ENCODE data around the gene TMEM120B.
"Not testable (repeated sequence)": the region's sequence is repeated elsewhere in the genome, so short reads cannot be mapped to it uniquely, and the experiment has no call there.

Gene TMEM120B

DNA sequence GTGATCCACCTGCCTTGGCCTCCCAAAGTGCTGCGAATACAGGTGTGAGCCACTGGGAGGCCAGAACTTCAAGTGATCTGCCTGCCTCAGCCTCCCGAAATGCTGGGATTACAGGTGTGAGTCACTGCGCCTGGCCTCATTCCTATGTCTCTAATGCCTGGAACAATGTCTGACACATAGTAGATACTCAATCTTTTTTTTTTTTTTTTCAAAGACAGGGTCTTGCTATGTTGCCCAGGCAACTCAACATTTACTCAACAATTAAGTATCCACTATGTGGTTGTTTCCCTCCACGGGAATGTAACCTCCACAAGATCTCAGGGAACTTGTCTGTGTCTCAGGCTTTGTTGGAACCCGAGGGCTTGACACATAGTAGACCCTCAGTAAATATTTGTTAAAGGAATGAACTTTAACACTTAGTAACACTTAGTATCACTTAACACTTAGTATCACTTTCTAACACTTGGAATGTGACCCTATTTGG lies 3.0 kb upstream of the TMEM120B start:
- DNase-seq, result no peak

GRCh38 chr12:121711361-121712189 lies 977 bp upstream of the TMEM120B start:
- DNase-seq, result no peak

DNA sequence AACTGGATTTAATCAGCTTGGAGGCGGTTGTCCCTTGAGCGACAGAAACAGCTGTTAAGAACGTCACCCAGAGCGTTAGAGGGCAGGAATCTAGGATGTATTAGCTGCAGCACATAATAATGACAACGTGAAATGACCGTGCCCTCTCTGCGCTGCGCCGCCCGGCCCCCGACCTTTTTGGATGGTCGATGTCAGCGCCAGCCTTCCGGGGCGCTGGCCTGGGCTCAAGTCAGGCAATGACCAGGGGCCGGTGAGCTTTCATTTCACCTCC lies 427 bp upstream of the TMEM120B start:
- DNase-seq, result no peak

GRCh38 chr12:121713257-121713777 lies 765 bp downstream of the TMEM120B start:
- DNase-seq, result no peak

DNA sequence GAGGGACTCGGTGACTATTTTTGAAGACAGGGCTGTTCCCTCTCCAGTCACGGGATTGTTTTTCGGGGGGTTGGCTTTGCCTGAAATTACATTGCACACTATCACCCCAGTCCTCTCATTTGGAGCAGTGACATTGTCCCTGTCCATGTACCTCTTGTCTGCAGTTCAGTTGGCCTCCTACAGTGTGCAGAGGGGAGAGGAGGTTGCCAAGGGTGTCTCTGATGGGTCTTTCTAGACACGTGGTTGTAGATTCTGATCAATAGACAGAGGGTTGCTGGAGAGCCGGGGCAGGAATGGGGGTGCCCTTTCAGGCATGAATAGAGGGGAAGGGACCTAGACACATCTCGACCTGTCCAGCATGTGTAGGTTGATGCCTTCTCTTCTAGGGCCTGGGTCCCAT lies 1.2 kb downstream of the TMEM120B start:
- no peak for DNase-seq

DNA sequence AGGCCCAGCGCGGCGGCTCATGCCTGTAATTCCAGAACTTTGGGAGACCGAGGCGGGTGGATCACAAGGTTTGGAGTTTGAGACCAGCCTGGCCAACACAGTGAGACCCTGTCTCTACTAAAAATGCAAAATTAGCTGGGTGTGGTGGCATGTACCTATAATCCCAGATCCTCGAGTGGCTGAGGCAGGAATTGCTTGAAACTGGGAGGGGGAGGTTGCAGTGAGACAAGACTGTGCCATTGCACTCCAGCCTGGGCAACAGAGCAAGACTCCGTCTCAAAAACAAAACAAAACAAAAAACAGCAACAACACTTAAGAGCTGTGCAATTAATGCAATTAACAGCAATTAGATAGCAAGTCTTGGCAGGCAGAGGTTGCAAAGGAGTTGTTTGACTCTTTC lies 2.5 kb downstream of the TMEM120B start:
- DNase-seq, result not testable (repeated sequence)

DNA sequence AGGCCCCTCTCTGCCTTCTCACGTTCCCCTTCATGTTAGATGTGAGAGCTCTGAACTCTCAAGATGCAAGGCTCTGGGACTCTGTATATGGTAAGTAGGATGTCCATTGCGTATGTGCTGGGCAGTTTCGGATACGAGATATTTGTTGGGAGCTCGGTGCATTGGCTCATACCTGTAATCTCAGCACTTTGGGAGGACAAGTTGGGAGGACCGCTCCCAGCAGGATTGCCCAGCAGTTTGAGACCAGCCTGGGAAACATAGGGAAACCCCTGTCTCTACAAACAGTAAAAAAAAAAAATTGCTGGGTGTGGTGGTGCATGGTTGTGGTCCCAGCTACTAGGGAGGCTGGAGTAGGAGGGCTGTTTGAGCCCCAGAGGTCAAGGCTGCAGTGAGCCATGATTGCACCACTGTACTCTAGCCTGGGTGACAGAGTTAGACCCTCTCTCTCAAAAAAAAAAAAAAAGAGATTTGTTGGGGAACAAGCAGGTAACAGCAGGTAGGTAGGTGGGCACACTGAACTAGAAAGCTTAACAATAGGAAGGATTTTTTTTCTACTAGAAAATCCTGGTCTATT lies 3.4 kb downstream of the TMEM120B start:
- DNase-seq, result no peak

GRCh38 chr12:121717041-121717699 lies 4.6 kb downstream of the TMEM120B start:
- no peak for DNase-seq

DNA sequence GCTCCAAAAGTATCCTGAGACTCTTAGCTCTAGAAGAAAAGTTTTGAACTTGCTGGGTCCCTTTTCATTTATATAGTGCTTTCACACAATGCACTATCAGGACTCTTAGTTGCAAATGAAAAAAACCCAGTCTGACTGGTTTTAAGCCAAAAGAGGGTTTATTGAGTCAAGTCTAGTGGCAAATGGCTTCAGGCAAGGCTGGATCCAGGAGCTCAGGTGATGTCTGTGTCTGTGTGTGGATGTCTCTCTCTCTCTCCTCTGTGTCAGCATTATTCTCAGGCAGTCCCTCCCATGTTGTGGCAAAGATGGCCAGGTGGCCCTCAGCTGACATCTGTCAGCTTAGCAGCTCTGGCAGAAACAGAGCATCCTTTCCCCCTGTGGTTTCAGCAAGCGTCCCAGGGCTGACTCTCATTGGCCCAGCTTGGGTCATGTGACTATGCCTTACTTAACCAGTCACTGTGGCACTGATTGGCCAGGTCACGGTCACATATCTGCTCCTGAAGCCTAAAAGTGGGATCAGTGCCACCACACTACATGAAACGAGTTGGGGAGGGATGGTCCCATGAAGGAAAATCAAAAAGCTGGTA lies 6.2 kb downstream of the TMEM120B start:
- DNase-seq, result no peak

GRCh38 chr12:121719926-121720414 lies 7.4 kb downstream of the TMEM120B start:
- no peak for DNase-seq

- DNase-seq, result no peak
Measured at GRCh38 chr12:121720762-121721161, 8.2 kb downstream of the TMEM120B start.

- DNase-seq, result no peak
Measured at GRCh38 chr12:121722511-121722910, 10.0 kb downstream of the TMEM120B start.

- no peak for DNase-seq
Measured at GRCh38 chr12:121723200-121723599, 10.6 kb downstream of the TMEM120B start.

- DNase-seq, result no peak
Measured at GRCh38 chr12:121724925-121725324, 12.4 kb downstream of the TMEM120B start.

DNA sequence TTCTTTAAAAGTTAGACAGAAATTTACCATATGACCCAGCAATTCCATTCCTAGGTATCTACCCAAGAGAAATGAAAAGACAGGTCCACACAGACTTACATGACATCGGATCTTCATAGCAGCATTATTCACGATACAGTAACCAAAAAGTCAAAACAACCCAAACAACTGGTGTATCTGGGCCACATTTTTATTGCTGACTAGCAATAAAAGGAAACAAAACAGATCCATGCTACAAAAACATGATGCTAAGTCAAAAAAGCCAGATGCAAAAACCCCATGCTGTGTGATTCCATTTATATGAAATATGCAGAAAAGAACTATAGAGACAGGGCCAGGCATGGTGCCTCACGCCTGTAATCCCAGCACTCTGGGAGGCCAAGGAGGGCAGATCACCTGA lies 12.9 kb downstream of the TMEM120B start:
- DNase-seq, result no peak

DNA sequence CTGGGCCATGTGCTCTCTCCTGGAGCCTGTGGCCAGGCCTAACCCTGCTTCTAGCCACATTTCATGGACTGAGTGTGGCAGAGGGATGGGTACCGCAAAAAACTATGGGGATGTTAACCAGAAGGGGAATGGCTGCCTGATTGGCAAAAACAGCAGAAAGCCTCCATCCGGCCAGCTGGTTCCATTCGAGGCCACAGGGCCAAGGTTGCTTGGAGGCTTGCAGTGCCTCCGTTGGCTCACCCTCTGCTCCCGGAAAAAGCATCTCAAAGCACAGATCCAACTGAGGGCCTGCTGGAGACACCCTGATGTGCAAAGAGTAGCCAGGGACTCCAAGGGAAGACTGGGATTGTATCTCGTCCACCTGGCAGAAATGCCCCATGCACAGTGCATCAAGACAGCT lies 16.5 kb downstream of the TMEM120B start:
- no peak for DNase-seq

- no peak for DNase-seq
Measured at GRCh38 chr12:121731473-121731872, 18.9 kb downstream of the TMEM120B start.

- no peak for DNase-seq
Measured at GRCh38 chr12:121733849-121734248, 21.3 kb downstream of the TMEM120B start.

GRCh38 chr12:121738340-121738858 lies 25.8 kb downstream of the TMEM120B start:
- no peak for DNase-seq

DNA sequence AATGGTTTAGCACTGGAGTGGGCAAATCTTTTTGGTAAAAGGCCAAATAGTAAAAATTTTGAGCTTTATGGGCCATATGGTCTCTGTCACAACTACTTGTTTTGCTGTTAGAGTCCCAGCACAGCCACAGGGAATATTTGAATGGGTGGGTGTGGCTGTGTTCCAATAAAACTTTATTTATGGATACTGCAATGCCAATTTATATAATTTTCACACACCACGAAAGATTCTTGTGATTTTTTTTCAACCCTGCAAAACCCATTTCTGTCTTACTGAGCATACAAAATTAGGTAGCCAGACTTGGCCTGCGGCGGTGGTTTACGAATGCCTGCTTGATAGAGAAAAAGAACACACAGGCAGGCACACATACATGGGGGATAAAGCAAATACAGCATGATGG lies 28.3 kb downstream of the TMEM120B start:
- DNase-seq, result no peak

GRCh38 chr12:121741743-121742142 lies 29.2 kb downstream of the TMEM120B start:
- DNase-seq, result no peak

- DNase-seq, result not testable (repeated sequence)
Measured at GRCh38 chr12:121745545-121745944, 33.0 kb downstream of the TMEM120B start.

DNA sequence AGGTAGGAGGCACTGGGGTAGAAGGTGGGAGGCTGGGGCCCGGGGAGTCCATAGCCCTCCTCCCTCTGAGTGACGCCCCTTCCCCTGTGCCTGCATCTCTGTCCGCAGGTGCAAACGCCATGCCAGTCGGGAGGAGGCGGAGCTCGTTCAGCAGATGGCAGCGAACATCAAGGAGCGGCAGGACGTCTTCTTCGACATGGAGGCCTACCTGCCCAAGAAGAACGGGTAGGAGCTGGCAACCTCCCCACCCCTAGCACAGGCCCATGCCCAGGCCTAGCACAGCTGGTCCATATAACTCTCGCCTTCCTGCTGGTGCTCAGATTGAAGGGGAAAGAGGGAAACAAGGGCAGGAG lies 35.6 kb downstream of the TMEM120B start:
- no peak for DNase-seq
